Astrocyte (in vitro differentiated cells and primary cell): ENCODE measurements around the gene ZNF839. TPM values are rescaled to one million over a fixed set of nuclear protein-coding genes. Genes with fewer than 3 reads are reported as not detected.
A peak's percentile ranks its signal among the peaks of the same experiment; 100 is the strongest.

Experiments
- DNase-seq: peaks from one replicate; pipeline ENCODE4 v3.0.0-alpha.2; 2010; ENCODE audit warnings: low read depth
- FAIRE-seq: peaks from 2 replicates; lab custom pipeline; 2011; peaks lifted over from hg19 to GRCh38; lab: Jason Lieb, UNC
- H2AFZ ChIP-seq: 2 replicates; pipeline ENCODE4 v1.6.0; 2012; ENCODE audit warnings: low read depth, low read length, inconsistent platforms
- H3K27ac ChIP-seq: 2 replicates; pipeline ENCODE4 v1.5.1; 2011; ENCODE audit warnings: low read depth, low read length, inconsistent platforms
- H3K27me3 ChIP-seq: 2 replicates; pipeline ENCODE4 v1.6.0; 2011; ENCODE audit warnings: low read length, inconsistent platforms; ENCODE audit not compliant: insufficient read depth
- H3K36me3 ChIP-seq: 2 replicates; pipeline ENCODE4 v1.5.1; 2011; ENCODE audit warnings: low read length, inconsistent platforms; ENCODE audit not compliant: insufficient read depth
- H3K4me1 ChIP-seq: 2 replicates; pipeline ENCODE4 v1.5.1; 2011; ENCODE audit warnings: low read length, inconsistent platforms; ENCODE audit not compliant: insufficient read depth
- H3K4me2 ChIP-seq: 2 replicates; pipeline ENCODE4 v1.6.0; 2012; ENCODE audit warnings: low read length, inconsistent platforms
- H3K4me3 ChIP-seq: 2 replicates; pipeline ENCODE4 v1.5.1; 2011; ENCODE audit warnings: low read depth, mild to moderate bottlenecking, low read length, inconsistent platforms; ENCODE audit not compliant: insufficient read depth
- H3K79me2 ChIP-seq: 2 replicates; pipeline ENCODE4 v1.6.0; 2012; ENCODE audit warnings: mild to moderate bottlenecking, low read length, inconsistent platforms; ENCODE audit not compliant: insufficient read depth
- H3K9ac ChIP-seq: 2 replicates; pipeline ENCODE4 v1.6.0; 2012; ENCODE audit warnings: mild to moderate bottlenecking, low read length, inconsistent platforms
- H3K9me3 ChIP-seq: 2 replicates; pipeline ENCODE4 v1.5.1; 2012; ENCODE audit warnings: low read depth, mild to moderate bottlenecking, low read length, inconsistent platforms; ENCODE audit not compliant: insufficient read depth
- H4K20me1 ChIP-seq: 2 replicates; pipeline ENCODE4 v1.6.0; 2012; ENCODE audit warnings: low read length, inconsistent platforms; ENCODE audit not compliant: insufficient read depth
- H3K27ac Mint-ChIP-seq: one replicate; pipeline ENCODE4 v1.8.0; 2021; ENCODE audit warnings: mild to moderate bottlenecking, mixed read lengths; ENCODE audit not compliant: unreplicated experiment
- H3K27me3 Mint-ChIP-seq: one replicate; pipeline ENCODE4 v1.8.0; 2021; ENCODE audit warnings: low read depth, mixed read lengths; ENCODE audit not compliant: unreplicated experiment
- H3K36me3 Mint-ChIP-seq: one replicate; pipeline ENCODE4 v1.8.0; 2021; ENCODE audit warnings: low read depth, mixed read lengths; ENCODE audit not compliant: unreplicated experiment
- H3K4me1 Mint-ChIP-seq: one replicate; pipeline ENCODE4 v1.8.0; 2021; ENCODE audit warnings: low read depth, mixed read lengths; ENCODE audit not compliant: unreplicated experiment
- H3K4me3 Mint-ChIP-seq: one replicate; pipeline ENCODE4 v1.8.0; 2021; ENCODE audit warnings: mild to moderate bottlenecking, moderate library complexity, mixed read lengths; ENCODE audit not compliant: unreplicated experiment
- H3K9me3 Mint-ChIP-seq: one replicate; pipeline ENCODE4 v1.8.0; 2021; ENCODE audit warnings: mild to moderate bottlenecking, mixed read lengths; ENCODE audit not compliant: unreplicated experiment
- EZH2 ChIP-seq: IDR thresholded peaks from 2 replicates; pipeline ENCODE4 v1.6.1; 2012; ENCODE audit warnings: mild to moderate bottlenecking, low read length, inconsistent platforms; ENCODE audit not compliant: insufficient read depth
- total RNA-seq: library from RNA; stranded (reverse); gene quantifications from 2 replicates; pipeline ENCODE4 v1.2.1, GENCODE V29; 2021
- TF ChIP-seq, protein P1 (sequence below): IDR thresholded peaks from 2 replicates; pipeline ENCODE4 v1.5.1; 2011; ENCODE audit warnings: low read depth, mild to moderate bottlenecking, inconsistent platforms, low read length, moderate library complexity; ENCODE audit not compliant: insufficient read depth

Gene ZNF839
- total RNA-seq, 1 donor from 2014 or later, result 8.0 TPM

- Histone ChIP-seq H2AFZ (peak overlapping the region; percentile 95), H3K27ac (peak overlapping the region; percentile 94)
These were observed 717 bp upstream of the ZNF839 start for GRCh38 chr14:102318781-102319276.

GRCh38 chr14:102320033-102320660 lies 601 bp downstream of the ZNF839 start:
- Mint-ChIP-seq H3K9me3 (no peaks in the 10 kb centered on the region), H3K36me3 (peaks cover 2% of the 10 kb centered on the region), H3K27ac (peak overlapping the region; percentile 84), H3K27me3 (no peaks in the 10 kb centered on the region), H3K4me3 (peak overlapping the region; percentile 92), H3K4me1 (peaks cover 9% of the 10 kb centered on the region)
- H2AFZ ChIP-seq, result peak overlapping the region; percentile 95
- H4K20me1 ChIP-seq, result no peaks in the 10 kb centered on the region
- DNase-seq, result peak; percentile 52
- peak overlapping the region; percentile 94 for H3K27ac ChIP-seq
- no peaks in the 10 kb centered on the region for H3K27me3 ChIP-seq
- H3K4me2 ChIP-seq, result peak overlapping the region; percentile 93
- peaks cover 34% of the 10 kb centered on the region for H3K4me1 ChIP-seq
- peak overlapping the region; percentile 79 for H3K4me3 ChIP-seq
- H3K79me2 ChIP-seq, result peaks cover 16% of the 10 kb centered on the region
- H3K36me3 ChIP-seq, result no peaks in the 10 kb centered on the region
- TF ChIP-seq EZH2, result no peak
- TF ChIP-seq, protein P1, sequence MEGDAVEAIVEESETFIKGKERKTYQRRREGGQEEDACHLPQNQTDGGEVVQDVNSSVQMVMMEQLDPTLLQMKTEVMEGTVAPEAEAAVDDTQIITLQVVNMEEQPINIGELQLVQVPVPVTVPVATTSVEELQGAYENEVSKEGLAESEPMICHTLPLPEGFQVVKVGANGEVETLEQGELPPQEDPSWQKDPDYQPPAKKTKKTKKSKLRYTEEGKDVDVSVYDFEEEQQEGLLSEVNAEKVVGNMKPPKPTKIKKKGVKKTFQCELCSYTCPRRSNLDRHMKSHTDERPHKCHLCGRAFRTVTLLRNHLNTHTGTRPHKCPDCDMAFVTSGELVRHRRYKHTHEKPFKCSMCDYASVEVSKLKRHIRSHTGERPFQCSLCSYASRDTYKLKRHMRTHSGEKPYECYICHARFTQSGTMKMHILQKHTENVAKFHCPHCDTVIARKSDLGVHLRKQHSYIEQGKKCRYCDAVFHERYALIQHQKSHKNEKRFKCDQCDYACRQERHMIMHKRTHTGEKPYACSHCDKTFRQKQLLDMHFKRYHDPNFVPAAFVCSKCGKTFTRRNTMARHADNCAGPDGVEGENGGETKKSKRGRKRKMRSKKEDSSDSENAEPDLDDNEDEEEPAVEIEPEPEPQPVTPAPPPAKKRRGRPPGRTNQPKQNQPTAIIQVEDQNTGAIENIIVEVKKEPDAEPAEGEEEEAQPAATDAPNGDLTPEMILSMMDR, result no peak
- no peak for FAIRE-seq
- no peaks in the 10 kb centered on the region for H3K9me3 ChIP-seq
- H3K9ac ChIP-seq, result peak overlapping the region; percentile 91

More at GRCh38 chr14:102318781-102319276, 717 bp upstream of the ZNF839 start:
- Histone ChIP-seq H3K36me3 (no peaks in the 10 kb centered on the region), H3K79me2 (peaks cover 16% of the 10 kb centered on the region), H3K4me2 (peak overlapping the region; percentile 93), H3K4me1 (peaks cover 45% of the 10 kb centered on the region), H3K9me3 (no peaks in the 10 kb centered on the region), H4K20me1 (no peaks in the 10 kb centered on the region), H3K9ac (peak overlapping the region; percentile 91), H3K4me3 (peak overlapping the region; percentile 79), H3K27me3 (no peaks in the 10 kb centered on the region)
- FAIRE-seq (no peak), DNase-seq (no peak)
- H3K9me3 Mint-ChIP-seq, result no peaks in the 10 kb centered on the region
- H3K27ac Mint-ChIP-seq, result peak overlapping the region; percentile 98
- H3K36me3 Mint-ChIP-seq, result peaks cover 2% of the 10 kb centered on the region
- TF ChIP-seq EZH2, result no peak
- TF ChIP-seq, protein P1, result no peak
- peaks cover 9% of the 10 kb centered on the region for H3K4me1 Mint-ChIP-seq
- H3K4me3 Mint-ChIP-seq, result peak overlapping the region; percentile 91
- H3K27me3 Mint-ChIP-seq, result peaks cover 6% of the 10 kb centered on the region
